ENCODE data around the gene C3orf52.
"Not testable (repeated sequence)": the region's sequence is repeated elsewhere in the genome, so short reads cannot be mapped to it uniquely, and the experiment has no call there.

The C3orf52 gene

GRCh38 chr3:112086076-112086854, at the start of gene C3orf52:
TSS of gene C3orf52 (plus strand) at chr3:112086389. CDS start at chr3:112086408, 19 bp downstream.
- in situ Hi-C loops (cut with MboI; ENCODE audit: low pct_unique_long_range_greater_than_20kb, low sequenced_read_pairs) = no loop called here
- no peak for DNase-seq

GRCh38 chr3:112037194-112037593, 49.0 kb upstream of the C3orf52 start:
- DNase-seq; in situ Hi-C loops (cut with MboI; ENCODE audit: low pct_unique_long_range_greater_than_20kb, low sequenced_read_pairs): not testable (repeated sequence)

DNA sequence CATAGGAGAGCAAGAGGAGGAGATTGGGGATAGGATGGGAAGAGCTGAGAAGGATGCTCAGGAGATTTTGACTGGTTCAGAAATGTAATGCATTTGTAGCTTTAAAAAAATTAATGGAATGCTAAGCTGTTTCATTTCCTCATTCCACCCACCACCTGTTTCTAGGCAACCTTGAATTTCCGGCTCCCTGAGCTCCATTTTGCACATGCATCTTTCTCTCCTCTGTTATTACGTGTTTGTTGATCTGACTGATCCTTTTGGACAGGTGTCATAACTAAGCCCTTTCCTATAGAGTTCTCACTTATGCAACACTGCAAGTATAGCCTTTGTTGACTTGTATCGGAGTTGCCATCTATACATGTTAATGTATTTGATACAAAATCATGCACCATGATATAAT, 47.3 kb upstream of the C3orf52 start:
- DNase-seq = no peak

GRCh38 chr3:112041321-112041720, 44.9 kb upstream of the C3orf52 start:
- in situ Hi-C loops (cut with MboI; ENCODE audit: low pct_unique_long_range_greater_than_20kb, low sequenced_read_pairs) = no loop called here
- no peak for DNase-seq

More for the DNA sequence above, 47.3 kb upstream of the C3orf52 start:
- in situ Hi-C loops (cut with MboI; ENCODE audit: low pct_unique_long_range_greater_than_20kb, low sequenced_read_pairs) = no loop called here

- in situ Hi-C loops (cut with MboI; ENCODE audit: low pct_unique_long_range_greater_than_20kb, low sequenced_read_pairs) = no loop called here
- DNase-seq = no peak
Measured at GRCh38 chr3:112042842-112043280, 43.3 kb upstream of the C3orf52 start.

GRCh38 chr3:112043621-112044201, 42.5 kb upstream of the C3orf52 start:
- in situ Hi-C loops (cut with MboI; ENCODE audit: low pct_unique_long_range_greater_than_20kb, low sequenced_read_pairs) = no loop called here
- peak; percentile 67 for DNase-seq

DNA sequence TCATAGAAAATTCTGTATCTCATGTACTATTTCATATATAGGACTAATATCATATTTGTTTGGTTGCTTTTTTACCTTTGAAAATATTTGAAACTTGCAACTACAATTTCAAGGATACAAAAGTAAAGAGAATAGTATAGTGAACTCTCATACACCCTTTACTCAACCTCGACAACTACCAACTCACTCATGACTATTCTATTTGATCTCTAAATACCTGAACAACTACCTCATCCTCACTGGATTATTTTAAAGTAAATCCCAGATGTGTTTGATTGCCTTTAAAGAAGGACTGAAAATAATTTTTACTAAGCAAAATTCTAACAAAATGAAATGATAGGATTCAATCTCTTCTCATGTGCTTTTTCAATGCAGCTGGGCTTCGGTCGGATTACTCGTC, 39.6 kb upstream of the C3orf52 start:
- no peak for DNase-seq
- in situ Hi-C loops (cut with MboI; ENCODE audit: low pct_unique_long_range_greater_than_20kb, low sequenced_read_pairs) = no loop called here

GRCh38 chr3:112047264-112047663, 38.9 kb upstream of the C3orf52 start:
- no peak for DNase-seq
- in situ Hi-C loops (cut with MboI; ENCODE audit: low pct_unique_long_range_greater_than_20kb, low sequenced_read_pairs) = no loop called here

DNA sequence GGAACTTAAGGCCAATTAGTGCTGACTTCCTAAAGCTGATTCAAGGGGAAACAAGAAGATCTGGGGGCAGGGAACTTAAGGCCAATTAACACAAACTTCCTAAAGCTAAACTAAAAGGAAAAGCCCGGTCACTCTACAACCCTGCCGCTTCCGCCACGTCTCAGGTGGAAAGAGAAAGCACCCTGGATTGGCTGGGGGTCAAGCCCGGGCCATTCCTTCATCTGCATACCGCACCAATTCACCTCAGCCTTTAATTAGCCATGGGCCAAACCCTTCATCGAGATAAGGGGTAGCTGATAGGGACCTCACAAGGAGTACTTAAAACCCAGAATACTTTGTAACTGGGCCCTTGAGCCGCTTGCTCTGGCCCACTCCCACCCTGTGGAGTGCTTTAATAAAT, 37.3 kb upstream of the C3orf52 start:
- in situ Hi-C loops (cut with MboI; ENCODE audit: low pct_unique_long_range_greater_than_20kb, low sequenced_read_pairs) = no loop called here
- DNase-seq = no peak

- no peak for DNase-seq
- in situ Hi-C loops (cut with MboI; ENCODE audit: low pct_unique_long_range_greater_than_20kb, low sequenced_read_pairs) = no loop called here
Measured at GRCh38 chr3:112053229-112053628, 33.0 kb upstream of the C3orf52 start.

DNA sequence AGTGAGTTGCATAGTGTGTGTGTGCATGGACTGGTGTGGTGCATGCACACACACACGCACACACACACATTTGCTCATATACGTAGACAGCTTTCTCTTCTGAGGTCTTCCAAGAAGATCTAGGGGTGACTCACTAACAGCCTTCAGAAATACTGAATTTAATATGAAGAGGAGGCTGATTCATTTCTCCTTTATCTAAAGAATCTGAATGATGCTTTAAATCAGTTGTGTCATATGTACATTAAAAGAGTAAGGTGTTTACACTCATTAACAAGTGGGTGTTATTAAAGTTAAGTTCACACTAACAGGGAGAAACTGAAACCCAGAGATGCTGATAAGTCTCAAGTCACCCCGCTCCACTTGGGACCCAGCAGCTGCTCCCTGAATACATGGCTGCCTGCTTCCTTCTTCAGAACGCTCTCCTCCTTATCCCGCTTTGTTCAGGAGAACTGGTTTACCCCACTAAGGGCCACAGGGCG, 29.7 kb upstream of the C3orf52 start:
- DNase-seq = no peak
- in situ Hi-C loops (cut with MboI; ENCODE audit: low pct_unique_long_range_greater_than_20kb, low sequenced_read_pairs) = no loop called here

- no peak for DNase-seq
- in situ Hi-C loops (cut with MboI; ENCODE audit: low pct_unique_long_range_greater_than_20kb, low sequenced_read_pairs) = no loop called here
Measured at GRCh38 chr3:112059497-112059896, 26.7 kb upstream of the C3orf52 start.

DNA sequence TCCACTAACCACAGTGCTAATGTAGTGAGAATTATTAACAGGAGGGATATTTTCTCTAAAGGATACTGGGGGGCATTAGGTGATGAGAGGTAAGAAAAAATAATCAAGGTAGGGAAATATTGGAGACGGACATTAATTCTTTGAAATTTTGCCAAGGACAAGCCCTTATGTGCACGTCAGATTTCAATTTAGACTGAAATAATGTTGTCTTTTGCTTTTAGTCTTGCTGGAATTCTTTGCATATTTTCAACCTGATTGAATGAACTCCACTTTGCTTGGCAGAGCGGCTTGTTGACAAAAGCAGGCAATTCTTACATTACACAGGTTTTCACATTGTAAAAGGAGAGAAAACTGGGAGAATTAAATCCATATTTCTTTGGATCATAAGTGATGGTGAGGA, 25.0 kb upstream of the C3orf52 start:
- DNase-seq = no peak
- in situ Hi-C loops (cut with MboI; ENCODE audit: low pct_unique_long_range_greater_than_20kb, low sequenced_read_pairs) = no loop called here

GRCh38 chr3:112072387-112073060, 13.7 kb upstream of the C3orf52 start:
- in situ Hi-C loops (cut with MboI; ENCODE audit: low pct_unique_long_range_greater_than_20kb, low sequenced_read_pairs); DNase-seq: not testable (repeated sequence)

DNA sequence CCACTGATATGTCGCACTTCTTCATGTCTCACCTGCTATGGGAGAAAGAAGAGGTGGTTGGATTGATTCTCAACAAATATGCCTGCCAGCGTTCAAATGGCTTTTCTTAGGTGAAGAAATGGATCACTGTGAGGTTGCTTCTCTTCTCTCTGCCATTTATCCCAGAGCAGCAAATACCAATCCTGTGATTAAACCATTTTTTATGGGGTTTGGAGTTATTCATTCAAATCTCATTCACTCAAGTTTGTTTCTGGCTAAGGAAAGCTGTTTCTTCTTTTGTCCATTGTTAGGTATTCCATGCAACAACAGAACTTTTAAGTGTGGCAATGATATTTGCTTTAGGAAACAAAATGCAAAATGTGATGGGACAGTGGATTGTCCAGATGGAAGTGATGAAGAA, 12.2 kb upstream of the C3orf52 start:
- in situ Hi-C loops (cut with MboI; ENCODE audit: low pct_unique_long_range_greater_than_20kb, low sequenced_read_pairs) = no loop called here
- DNase-seq = no peak

DNA sequence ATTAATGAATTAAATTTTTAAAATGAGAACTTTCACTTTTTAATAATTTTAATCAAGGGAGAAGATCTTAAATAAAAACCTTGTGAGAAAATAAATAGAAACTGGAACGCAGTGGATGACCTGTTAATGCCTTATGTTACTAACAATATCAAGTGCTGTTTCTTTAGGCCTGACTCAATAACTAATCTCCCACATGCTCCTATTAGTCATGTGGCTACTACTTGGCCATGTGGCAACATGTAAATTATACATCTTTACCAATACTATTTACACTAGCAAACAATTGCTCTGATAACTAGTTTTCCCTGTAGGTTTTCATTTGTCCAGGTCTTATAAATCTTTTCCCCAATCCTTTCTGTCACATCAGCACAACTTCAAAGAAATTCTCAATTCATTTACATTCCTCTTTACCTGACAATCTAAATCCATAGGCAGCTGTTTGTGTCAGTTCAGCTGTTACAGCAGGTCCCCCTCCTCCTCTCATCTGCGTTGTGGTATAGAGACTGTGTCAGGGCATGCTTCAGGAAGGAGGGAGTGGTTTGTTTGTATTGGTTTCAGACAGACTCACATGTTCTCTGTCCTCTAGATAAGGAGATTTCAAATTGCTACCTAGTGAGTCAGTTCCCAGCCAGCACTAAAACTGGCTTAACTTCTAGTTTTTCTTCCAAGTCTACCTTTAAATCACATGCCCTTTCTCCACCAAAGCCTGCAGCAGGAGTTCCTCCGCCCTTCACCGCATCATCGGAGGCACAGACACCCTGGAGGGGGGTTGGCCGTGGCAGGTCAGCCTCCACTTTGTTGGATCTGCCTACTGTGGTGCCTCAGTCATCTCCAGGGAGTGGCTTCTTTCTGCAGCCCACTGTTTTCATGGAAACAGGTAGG, 11.3 kb upstream of the C3orf52 start:
- in situ Hi-C loops (cut with MboI; ENCODE audit: low pct_unique_long_range_greater_than_20kb, low sequenced_read_pairs) = no loop called here
- no peak for DNase-seq

GRCh38 chr3:112078125-112079083, 7.8 kb upstream of the C3orf52 start:
- in situ Hi-C loops (cut with MboI; ENCODE audit: low pct_unique_long_range_greater_than_20kb, low sequenced_read_pairs) = no loop called here
- no peak for DNase-seq

- no peak for DNase-seq
- in situ Hi-C loops (cut with MboI; ENCODE audit: low pct_unique_long_range_greater_than_20kb, low sequenced_read_pairs) = no loop called here
Measured at GRCh38 chr3:112083239-112083638, 3.0 kb upstream of the C3orf52 start.

Data from KBM-7 (cell line).